ENCODE data around the gene LAMB4.
"Not testable (repeated sequence)": the region's sequence is repeated elsewhere in the genome, so short reads cannot be mapped to it uniquely, and the experiment has no call there.

Gene LAMB4

DNA sequence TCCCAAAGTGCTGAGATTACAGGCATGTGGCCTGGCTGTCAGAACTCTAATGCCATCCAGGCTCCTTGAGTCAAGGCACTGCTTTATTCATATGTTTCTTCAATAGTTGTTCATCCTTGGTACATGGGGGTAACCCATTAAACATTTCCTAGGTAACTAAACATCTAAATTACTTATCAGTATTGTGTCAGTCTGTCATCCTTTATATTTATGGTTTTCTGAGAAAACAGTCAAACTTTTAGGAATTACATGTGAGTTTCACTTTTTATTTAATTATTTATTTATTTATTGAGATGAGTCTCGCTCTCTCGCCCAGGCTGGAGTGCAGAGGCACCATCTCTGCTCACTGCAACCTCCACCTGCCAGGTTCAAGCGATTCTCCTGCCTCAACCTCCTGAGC lies 81.7 kb downstream of the LAMB4 start:
- DNase-seq (ENCODE audit: low read depth) = no peak

DNA sequence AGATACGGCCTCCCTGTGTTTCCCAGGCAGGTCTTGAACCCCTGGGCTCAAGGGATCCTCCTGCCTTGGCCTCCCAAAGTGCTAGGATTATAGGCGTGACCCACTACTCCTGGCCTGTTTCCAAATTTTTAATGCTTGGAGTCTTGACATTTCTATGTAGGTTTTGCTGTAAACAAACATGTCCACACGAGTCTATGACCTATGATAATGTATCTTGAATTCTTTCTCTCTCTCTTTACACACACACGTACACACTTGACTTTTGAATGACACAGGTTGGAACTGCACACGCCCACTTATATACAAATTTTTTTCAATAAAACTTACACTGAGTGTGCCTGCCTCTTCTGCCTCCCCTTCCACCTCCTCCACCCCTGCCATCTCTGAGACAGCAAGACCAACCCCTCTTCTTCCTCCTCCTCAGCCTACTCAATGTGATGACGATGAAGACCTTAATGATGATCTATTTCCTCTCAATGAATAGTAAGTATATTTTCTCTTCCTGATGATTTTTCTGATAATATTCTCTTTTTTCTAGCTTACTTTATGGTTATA lies 83.1 kb downstream of the LAMB4 start:
- DNase-seq (ENCODE audit: low read depth) = no peak

DNA sequence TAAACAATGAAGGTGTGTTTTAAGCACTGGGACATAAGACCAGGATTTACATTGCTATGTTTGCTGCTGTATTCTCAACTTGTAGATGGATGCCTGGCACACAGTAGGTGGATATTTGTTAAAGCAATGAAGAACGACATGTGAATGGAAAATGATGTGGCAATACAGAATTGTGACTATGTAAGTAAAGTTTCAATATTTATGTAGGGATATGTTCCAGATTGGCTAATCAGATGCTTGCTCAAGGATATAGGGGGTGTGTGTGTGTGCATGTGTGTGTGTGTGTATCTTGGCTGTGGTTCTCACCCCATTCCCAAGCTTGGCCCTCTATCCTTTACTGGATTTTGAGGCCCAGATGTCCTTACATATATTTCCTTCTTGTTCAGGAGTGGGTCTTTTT lies 84.5 kb downstream of the LAMB4 start:
- no peak for DNase-seq (ENCODE audit: low read depth)

DNA sequence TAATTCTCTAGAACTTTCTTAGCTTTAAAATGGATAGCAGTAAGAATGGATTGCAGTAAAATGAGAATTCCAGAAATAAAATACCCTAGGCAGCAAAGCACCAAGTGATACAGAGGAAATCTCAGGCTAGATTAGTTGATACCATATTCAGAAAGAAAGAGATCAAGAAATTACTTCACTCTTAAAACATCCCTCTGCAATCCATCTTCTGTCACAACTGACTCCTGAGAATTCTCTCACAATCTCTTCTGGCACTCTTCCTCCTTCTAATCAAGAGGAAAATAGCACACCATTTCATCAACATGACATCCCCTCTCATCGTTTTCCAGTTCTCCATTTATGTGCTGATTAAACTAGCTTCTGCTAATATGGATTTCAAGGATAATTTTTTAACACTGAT lies 85.0 kb downstream of the LAMB4 start:
- no peak for DNase-seq (ENCODE audit: low read depth)

DNA sequence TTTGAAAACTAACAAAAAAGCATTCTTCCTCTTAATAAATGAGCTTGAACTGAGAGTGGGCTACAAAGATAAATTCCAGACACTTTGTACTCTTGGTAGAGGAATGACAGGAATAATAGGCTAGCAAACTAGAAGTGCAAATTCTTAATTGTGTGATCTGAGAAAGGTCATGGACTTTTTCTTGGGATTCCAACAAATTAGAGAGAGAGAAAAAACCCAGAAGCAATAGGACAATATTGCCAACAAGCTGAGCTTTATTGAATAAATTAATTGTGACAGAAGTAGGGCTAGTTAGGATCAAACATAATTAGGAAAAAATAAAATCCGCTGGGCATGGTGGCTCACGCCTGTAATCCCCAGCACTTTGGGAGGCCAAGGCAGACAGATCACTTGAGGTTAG lies 85.8 kb downstream of the LAMB4 start:
- DNase-seq (ENCODE audit: low read depth) = no peak

DNA sequence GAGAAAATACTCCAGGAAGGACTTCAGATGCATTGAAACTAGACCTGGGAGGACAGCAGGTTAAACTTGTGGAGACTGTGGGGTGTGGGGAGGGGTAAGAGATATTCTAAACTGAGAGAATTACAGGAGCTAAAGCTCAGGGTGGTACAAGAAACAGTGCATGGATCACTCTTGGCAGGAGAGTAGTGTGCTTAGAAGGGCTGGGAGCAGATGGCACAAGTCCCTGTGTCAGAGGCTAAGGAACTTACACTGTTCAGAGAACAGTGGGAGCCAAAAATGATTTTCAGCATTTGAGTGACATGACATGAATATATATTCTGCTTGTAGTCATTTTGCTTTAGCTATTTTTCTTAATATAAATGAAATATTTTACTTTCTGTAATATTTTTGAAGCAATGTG lies 91.2 kb downstream of the LAMB4 start:
- DNase-seq (ENCODE audit: low read depth) = no peak

DNA sequence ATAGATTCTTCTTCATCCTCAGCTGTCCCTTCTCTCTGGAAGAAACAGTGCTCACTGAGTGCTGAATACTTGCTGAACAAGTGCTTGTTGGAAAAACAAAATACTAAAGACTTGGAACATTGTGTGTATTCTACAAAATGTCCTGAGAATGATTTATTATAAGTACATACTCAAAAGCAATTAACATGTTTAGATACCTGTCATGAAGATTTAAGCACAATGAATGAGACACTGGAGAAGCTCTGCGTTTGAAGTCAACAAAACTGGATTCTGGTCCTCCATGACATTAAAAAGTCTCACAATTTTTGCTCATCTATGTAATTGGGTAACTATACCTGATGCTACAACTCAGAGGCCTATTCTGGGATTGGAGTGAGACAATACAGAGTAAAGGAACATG lies 92.4 kb downstream of the LAMB4 start:
- DNase-seq (ENCODE audit: low read depth) = no peak

DNA sequence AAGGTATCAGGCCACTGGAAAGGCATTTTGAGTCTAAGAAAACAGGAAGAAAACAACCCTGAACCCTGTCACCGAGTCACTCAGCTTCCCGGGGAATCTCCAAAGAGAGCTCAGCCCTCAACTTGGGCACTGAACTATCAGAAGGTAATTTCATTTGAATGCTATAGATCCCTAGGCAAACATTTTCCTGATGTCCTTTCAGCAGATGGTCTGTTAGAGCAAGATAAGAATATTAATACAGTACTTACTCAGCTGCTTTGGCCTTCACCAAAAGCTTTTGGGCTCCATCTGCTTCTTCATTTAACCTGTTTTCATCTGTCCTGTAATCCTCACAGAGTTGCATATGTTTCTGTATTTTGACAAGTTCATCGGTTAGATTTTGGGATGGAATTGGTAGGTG lies 93.0 kb downstream of the LAMB4 start:
- DNase-seq (ENCODE audit: low read depth) = no peak

DNA sequence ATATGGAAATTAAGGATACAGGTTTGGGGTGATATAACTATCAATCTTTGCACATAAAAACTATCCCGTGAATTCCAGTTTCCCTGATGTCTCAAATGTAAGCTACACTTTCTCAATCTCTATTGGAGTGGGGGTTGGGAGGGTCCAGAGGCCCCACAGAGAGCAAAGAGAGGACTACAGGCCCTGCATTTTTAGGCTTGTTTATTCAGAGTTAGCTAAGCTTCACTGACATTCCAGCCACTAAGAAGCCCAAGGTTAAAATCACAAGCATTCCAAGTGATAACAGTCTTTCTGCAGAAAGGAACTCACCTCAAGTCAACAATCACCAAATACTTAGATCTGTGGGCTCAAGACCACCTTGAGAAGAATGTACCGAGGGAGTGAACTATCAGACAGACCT lies 95.6 kb downstream of the LAMB4 start:
- no peak for DNase-seq (ENCODE audit: low read depth)

DNA sequence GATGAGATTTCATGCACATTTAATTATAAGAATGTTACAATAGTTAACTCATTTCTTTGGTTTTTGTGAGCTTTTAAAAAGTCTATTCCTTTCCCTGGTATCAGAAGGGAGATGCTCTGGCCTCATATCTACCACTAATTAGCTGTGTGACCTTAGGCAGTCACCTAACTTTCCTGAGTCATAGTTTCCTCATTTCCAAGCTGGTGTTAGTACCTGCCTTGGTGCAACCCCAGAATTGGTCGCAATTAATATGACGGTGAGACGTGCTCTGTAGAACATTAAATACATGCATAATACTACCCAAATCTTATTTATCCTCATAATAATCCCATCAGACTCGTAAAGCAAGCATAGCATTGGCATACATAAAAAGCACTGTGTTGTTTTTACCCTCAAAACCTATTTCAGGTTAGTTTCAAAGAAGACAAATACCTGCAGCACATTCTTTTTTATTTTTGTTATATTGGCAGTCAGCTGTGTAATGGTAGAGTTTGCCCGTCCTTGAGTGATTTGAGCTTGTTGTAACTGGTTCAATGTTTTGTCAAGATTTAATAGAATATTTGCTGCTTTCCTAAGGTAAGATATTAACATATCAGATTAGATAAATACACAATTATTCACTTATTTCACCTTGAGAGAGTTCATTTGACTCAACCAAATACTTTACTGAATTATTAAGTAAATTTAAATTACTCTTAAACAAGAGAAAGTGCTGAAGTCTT lies 96.2 kb downstream of the LAMB4 start:
- DNase-seq (ENCODE audit: low read depth) = no peak

DNA sequence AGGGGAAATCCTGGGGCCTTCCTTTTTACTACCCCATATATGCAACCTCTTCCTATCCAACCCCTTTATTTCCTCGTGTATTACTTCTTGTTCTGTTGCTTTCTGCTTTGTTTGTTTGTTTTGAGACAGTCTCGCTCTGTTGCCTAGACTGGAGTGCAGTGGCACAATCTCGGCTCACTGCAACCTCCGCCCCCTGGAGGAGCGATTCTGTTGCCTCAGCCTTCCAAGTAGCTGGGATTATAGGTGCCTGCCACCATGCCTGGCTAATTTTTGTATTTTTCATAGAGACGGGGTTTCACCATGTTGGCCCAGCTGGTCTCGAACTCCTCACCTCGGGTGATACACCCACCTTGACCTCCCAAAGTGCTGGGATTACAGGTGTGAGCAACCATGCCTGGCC lies 96.9 kb downstream of the LAMB4 start:
- not testable (repeated sequence) for DNase-seq (ENCODE audit: low read depth)

DNA sequence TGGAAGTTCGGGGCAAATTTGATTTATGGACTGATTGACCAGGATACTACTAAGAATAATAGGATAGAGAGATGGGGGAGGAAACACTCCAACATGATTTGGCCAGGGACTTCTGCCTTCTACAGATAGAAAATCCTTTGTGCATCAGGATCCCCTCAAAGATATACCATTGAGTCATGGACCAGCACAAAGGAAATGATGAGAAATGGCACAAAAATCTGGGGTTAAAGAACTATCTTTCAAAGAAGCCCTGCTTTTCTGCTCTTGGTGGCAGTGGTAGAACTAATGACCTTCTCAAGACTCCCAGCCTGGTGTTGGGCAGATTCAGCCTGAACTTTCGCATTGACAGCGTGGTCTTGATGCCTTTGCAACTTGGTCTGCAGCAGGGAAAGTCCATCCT lies 99.6 kb downstream of the LAMB4 start:
- peak; percentile 89 for DNase-seq (ENCODE audit: low read depth)

DNA sequence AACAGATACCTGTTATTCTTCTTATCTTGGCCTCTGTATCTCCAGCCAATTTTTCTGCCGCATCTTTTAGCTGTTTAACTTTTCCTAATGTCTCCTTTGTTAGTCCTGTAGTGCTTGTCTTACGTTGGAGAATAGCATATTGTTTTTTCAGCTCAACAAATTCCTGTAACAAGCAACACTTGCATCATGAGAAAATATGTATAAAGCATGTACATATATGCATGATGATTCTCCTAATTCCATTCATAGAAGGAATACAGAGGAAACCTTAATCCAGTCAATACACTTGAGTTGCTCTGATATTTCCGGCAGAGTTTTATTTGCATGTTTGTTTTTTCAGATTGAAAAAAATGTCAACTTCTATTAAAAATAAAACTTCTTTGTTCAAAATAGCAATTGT lies 101.1 kb downstream of the LAMB4 start:
- DNase-seq (ENCODE audit: low read depth) = no peak

DNA sequence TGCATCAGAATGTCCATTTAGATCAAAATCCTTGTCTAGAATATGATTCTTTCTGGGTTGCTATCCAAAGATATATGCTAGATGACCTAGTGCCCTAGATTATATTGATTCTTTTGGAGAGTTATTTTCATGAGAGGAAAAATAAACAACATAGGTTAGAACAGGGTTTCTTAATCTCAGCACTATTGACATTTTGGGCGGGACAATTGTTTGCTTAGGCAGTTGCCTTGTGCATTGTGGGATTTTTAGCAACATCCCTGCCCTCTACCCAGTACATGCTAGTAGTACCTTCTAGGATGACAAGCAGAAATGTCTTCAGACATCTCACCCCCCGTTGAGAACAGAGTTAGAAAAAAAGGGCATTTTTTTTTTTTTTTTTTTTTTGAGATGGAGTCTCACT lies 102.0 kb downstream of the LAMB4 start:
- no peak for DNase-seq (ENCODE audit: low read depth)

DNA sequence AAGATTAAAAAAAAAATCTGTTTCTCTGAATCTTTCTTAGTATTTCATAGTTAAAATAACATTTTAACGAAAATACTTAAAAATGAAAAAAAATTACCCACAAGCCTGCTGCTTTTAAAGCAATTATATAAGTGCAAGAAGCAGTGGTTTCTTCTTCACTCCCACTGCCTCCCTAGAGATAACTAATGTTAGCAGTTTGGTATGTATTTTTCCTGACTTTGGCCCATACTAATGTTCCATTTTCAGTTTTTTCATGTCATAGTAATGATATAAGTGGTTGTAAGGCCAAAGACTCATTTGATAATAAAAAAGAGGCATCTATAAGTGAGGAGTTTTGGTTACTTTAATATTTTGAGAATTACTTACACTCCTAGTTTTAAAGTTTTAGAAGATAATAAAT lies 102.9 kb downstream of the LAMB4 start:
- no peak for DNase-seq (ENCODE audit: low read depth)

DNA sequence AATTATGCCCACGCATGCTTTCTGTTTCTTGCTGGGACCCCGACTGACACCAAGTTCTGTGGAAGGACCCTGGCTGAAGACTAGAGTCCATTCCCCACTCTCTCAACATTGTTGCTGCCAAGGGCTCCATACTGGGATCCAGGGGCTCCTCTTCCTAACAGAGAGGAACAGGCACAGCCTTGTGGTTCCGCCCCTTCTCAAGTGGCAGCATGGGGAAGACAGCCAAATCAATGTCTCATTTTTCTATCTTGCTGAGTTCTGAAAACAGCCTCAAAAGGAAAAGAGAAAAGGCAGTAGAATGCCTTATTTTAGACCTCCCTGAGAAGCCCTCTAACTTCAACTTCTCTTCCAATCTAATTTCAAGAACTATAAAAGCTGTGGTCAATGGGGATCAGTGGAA lies 103.5 kb downstream of the LAMB4 start:
- DNase-seq (ENCODE audit: low read depth) = no peak

DNA sequence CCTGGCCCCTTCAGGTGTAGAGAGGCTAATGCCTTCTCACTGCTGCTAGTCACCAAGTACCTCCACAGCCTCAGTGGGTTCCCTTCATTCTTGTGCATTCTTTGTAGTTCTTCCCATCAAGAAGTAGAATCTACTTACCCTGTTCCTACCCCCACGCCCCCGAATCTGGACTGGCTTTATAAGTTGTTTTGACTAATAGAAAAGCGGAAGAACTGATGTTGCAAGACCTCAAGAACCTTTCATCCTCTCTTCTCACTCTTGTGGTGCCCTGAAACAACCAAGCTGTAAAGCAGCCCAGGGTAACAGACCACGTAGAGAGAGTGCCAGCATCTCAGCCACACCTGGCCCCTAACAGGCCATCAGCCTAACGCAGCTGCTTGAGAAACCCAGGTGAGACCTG lies 104.0 kb downstream of the LAMB4 start:
- DNase-seq (ENCODE audit: low read depth) = no peak

DNA sequence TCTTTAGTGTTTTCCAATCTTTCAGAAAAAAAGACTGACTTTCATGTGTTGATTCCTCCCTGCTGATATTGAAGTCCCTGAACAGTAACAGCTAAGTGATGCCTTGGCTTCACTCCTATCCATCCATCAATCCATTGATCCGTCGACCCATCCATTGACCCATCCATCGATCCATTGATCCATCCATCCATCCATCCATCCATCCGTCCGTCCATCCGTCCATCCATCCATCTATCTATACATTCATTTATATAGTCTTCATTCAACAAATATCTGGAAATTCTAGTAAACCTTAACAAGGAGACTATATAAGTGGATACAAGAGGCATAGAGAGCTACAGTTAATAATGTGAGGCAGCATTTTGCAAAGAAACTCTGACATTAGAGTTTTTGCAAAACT lies 105.6 kb downstream of the LAMB4 start:
- DNase-seq (ENCODE audit: low read depth) = no peak

DNA sequence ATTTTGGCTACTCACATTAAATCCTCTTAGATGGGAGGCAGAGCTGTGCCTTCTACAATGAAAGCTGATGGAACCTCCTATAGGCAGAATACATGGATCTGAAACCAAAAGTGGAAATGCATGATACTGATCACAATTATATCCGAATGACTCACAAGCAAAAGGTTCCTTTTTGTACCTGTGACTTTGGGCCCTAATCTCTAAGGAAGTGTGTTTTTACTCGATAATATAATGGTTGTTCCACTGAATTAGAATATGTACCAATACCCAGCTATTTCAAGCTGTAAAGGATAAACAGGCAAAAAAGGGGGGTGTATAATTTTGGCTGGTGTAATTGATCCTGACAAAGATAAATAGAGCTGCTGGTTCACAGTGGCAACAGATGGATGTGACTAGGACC lies 109.6 kb downstream of the LAMB4 start:
- no peak for DNase-seq (ENCODE audit: low read depth)

DNA sequence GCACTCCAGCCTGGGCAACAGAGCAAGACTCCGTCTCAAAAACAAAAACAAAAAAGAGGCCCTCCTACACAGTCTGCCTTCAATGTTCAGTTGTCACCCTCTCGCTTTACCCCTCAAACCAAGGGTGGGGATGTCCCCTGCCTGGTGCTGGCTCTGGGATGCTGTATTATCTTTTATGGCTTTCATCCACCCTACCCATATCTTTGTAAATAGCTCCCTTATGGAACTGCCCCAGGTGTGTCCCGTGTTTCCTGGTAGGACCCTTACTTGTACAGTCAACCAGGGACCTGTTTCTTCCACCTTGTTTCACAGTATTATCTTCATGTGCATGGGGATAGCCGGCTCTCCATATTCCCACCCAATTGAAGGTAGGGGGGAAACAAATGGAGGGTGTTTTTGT lies 111.5 kb downstream of the LAMB4 start:
- no peak for DNase-seq (ENCODE audit: low read depth)

DNA sequence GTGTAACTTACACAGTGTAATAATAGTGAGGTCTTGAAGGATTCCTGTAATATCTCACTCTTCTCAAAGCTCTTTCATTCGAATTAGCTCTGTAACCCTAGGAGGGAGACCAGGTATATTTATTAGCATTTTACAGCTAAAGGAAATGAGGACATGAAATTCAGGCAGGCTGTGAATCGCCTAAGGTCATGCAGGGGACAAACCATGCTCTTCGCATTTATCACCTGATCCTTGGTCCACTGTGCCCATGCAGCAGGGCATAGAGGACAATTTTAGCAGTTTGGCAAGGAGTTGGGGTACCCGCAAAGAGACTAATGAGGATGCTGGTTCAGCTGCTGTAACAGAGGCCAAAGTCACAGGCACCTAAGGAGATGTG lies 112.4 kb downstream of the LAMB4 start:
- no peak for DNase-seq (ENCODE audit: low read depth)

DNA sequence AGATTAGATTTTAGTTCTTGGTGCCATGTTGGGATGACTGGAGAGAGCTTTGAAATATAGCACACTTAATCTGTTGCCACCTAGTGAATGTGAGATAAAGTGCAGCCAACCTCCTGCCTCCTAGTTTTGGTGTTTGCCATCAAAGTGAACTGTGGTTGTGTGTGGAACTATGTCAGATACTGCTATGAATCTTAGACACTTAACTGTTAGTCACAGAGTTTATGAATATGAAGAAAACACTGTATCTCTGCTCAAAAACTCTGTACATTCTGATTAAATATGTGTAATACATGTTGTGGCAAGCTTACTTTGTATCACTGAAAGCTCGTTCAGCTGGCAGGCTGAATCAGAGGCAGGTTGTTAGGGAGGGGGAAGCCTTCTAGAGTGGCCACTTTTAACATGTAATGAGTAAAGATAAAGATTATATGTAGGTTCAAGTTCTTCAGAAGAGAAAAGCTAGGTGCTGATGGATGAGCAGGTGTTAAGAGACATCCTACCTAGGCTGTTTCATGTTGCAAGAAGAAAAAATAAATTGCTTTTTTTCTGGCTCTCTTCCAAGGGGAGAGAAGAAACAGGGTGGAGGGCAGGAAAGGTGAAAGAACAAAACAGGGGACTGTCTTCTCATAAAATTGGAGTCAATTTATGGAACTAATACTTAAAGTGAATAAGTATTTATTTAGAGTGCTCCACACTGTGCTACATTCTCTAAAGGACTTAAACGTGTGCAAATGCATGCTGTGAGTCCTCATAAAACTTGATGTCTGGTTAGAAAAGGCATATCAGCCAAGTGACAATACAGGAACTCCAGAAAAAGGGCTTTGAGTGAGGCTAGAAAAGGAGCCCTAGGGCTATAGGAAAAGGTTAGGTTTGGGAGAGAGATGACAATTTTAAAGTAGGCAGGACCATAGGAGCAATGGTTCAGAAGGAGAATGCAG lies 113.1 kb downstream of the LAMB4 start:
- DNase-seq (ENCODE audit: low read depth) = peak; percentile 73

DNA sequence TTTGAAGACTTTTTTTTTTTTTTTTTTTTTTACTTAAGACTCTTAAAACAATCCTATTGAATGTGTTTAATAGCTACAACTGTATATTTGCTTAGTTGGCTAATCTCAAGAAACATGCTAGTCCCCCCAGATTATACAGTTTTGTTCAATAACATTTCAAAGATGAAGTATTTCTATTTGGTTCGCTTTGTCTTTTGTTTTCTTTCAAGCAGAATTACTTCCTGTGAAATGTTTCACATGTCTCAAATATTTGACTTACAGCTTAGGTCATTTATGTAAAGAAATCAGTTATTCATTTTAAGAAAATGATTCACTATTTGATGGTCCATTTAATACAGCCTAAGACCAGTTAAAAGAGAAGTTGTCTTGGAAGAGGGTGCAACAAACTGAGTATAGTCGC lies 114.4 kb downstream of the LAMB4 start:
- no peak for DNase-seq (ENCODE audit: low read depth)
